HG02870 (cell line): Measurements from ENCODE around the gene EIF2D.
"Not testable (repeated sequence)": the region's sequence is repeated elsewhere in the genome, so short reads cannot be mapped to it uniquely, and the experiment has no call there.

Experiments used
- ATAC-seq: cut with Tn5 transposase; IDR thresholded peaks from one replicate; pipeline ENCODE4 v1.9.1; 2021; ENCODE audit warnings: mild to moderate bottlenecking, moderate library complexity; ENCODE audit not compliant: unreplicated experiment

Gene EIF2D

GRCh38 chr1:206612129-206612876 lies at the start of gene EIF2D:
EIF2D (minus strand) TSS chr1:206612465; CDS start chr1:206612342, 123 bp downstream.
- peak; percentile 65 for ATAC-seq

- ATAC-seq: no peak
Measured at GRCh38 chr1:206661161-206661820, 49.0 kb upstream of the EIF2D start.

DNA sequence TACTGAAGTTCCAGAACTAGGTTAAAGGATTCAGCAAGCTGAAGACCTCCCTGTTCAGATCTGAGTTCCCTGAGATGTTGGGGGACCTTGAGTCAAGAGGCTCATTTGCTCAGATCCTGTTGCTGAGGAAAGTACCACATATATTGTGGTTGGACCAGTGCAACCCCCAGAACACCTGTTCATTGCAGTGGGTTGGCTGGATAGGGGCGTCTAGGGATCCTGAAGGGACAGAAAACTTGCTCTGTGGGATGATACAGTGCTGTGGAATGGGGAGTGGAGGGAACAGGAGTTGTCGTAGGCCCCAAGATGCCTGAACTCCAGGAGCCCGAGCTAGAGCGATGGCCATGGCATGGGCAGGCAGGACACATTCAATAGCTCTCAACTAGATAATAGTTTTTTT lies 47.9 kb upstream of the EIF2D start:
- ATAC-seq: no peak

DNA sequence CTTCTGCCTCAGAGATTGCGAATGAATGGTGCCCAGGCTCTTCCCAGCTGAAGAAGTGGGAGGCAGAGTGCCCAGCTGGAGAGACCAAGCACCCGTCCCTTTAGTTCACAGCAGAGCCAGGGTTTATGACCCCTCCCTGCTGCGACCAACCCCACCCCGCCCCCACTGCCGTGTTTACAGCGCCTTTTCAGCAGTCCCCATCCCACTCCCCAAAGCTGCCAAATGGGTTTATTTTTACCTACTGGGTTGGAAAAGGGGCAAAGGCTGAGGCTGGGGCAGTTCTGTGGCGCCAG lies 46.7 kb upstream of the EIF2D start:
- no peak for ATAC-seq

DNA sequence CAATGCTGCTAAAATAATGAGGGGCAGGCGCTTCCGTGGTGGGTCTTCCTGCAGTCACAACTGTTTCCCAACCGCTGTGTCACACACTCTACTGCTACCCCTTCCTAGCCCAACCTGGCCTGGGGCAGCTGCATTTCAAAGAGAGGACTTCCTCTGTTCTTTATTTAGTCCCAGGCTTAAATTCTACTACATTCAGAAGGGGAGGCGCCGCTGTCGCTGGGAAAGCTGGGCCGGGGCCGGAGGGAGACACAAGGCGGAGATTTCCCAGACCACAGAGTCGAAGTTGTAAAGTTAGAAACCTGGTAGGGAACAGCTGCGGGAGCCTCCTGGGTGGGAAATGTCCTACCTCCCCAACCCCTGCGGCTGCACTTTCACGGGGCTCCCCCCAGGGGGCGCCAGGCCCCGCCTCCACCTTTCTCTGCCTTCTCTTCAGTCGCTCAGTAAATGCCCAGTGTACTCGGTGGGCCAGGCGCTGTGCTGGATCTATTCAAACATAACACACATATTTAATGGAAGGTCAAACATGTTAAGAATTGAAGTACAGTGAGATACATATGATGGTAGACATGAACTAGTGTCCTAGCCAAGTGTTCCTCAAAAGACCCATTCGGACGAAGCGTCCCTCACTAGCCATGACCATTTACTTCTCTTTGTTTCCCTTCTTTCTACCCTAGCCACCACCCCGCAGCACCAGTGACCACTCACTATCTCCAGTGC lies 46.2 kb upstream of the EIF2D start:
- ATAC-seq: no peak

GRCh38 chr1:206657751-206658150 lies 45.5 kb upstream of the EIF2D start:
- no peak for ATAC-seq

- ATAC-seq: no peak
Measured at GRCh38 chr1:206656936-206657335, 44.7 kb upstream of the EIF2D start.

DNA sequence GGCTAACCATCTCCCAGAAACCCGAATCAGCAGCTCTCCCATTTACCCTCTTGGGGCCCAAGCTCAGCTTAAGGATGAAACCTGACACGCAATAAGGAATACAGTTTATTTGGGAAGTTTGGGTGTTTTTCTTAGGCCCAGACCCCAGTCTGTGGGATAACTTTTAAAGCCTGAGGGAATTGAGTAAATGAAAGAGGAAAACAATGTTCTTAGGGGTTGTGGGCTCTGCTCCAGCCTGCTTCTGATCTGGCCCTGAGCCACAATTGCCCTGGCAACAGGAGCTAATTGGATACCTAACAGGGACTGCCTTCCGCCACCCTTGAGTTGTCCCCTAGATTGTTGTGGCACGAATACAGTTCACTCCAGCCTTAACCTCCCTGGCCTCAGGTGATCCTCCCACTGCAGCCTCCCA lies 43.2 kb upstream of the EIF2D start:
- ATAC-seq: no peak

GRCh38 chr1:206654828-206655227 lies 42.6 kb upstream of the EIF2D start:
- ATAC-seq: no peak

DNA sequence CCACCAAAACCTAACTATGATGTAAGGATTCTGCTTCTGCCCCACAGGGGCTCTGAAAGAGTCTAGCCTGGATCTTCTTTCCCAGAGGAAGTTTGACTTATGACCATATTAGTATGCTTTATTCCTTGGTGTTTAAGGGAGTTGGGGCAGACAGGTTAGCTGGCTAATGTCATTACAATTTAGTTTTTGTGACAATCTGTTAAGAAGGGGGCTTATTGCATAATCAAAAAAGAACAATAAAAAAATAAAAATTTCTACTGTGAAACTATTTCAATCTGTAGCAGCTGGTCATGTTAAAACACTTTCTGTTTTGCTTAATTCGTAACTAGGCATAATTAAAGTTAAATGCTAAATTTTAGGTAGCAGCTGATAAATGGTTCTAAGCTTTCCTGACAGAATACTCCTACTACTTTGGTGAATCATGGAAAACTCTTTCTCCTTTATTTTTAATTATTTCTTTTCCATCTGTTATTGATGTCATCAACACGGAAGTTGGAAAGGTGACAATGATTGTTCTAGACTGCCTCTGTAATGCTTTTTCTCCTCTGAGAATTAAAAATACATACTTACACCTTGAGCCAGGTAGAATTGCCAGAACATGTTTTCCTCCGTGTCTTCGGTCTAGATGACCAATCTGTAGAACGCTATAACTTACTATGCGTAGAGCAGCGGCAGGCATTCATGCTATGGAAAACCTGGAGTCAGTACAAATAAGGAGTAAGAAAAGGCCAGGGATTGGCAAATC lies 41.6 kb upstream of the EIF2D start:
- ATAC-seq: no peak

DNA sequence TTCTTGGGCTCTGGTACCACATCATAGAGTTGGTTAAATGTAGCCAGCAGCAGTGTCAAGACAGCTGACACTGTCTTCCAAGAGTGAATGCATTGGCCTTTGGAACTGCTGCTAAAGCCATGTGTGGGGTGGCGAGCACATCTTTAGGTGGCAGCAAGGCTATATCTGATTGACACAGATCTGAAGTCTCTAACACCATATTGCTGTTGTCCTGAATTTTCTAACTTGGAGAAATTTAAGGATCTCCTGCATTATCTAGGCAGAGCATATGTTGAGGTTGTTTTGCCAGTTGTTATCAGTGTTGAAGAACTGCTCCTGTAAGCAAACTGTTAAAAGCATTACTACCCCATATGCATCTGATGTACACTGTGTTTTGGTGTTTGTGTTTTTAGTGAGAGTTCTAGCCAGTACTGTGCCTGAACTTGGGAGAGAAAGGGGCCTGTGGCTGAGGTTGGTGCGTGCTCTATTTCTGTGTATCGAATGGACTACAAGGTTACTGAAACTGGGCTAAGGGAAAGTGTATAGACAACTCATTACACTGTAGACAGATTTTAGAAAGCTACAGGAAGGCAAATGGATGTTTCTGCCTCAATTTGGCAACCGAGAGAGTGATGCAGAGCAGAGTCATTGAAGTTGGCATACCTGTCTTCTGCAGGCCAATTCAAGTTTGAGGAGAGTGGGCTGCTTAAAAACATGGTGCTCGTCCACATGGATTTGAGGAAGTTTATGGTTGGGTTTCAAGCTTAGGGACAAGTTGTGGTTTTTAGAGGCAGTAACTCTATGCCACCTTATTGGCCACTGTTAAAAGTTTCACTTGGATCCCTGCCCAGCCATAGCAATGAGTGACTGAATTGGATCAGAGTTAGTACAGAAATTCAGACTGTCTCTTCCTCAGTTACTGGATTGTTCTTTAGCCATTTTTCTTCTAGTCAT lies 40.0 kb upstream of the EIF2D start:
- no peak for ATAC-seq

GRCh38 chr1:206651014-206651413 lies 38.7 kb upstream of the EIF2D start:
- ATAC-seq: no peak

DNA sequence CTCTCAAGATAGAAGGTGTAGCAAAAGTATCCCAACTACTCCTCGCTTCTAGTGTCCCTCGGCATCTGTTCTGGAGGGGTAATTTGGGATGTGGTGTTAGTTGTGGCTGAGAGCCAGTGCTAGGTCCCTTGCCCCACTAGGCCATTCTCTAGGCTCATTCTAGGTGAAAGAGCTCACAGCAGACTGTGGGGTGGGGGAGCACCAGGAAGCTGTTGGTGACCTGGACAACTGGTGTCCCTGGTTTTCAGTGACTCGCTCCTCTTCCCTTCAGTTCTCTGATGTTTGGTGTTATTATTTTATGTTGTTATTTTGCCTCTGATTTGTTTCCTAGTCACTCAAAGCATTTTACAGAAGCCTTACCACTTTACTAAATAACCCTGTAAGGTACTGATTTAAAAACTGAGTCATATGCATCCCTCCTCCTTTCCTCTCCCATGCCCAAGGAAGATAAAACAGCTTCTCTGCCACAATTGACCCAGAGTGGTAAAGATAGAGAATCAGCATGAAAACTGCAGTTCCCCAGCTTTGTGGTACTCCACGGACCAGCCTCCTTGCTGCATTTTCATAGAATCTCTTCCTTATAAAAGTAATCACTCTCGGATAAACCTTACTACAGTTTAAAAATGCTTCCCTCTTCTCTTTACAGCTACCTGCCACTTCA lies 37.1 kb upstream of the EIF2D start:
- no peak for ATAC-seq

GRCh38 chr1:206647224-206647623 lies 35.0 kb upstream of the EIF2D start:
- ATAC-seq: no peak

DNA sequence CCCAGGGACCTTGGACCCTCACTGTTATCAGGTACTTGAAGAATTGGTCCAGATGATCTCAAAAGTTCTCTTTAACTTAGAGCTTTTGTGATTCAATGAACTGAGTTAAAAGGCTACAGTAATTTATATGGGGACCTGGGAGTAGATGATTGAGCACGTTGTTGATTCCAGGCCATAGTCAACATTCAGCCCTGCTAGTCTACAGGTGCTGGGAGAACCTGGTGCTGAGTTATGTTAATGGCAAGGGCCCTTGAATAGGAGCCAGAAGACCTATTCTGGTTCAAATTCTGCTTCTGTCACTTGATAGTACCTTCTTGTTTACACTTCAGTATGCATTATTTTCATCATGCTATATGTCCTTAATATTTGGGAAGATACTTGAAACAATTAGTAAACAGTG lies 34.2 kb upstream of the EIF2D start:
- ATAC-seq: no peak

- no peak for ATAC-seq
Measured at GRCh38 chr1:206643118-206643698, 30.9 kb upstream of the EIF2D start.

- ATAC-seq: not testable (repeated sequence)
Measured at GRCh38 chr1:206642074-206642473, 29.8 kb upstream of the EIF2D start.

- no peak for ATAC-seq
Measured at GRCh38 chr1:206637605-206638004, 25.3 kb upstream of the EIF2D start.

DNA sequence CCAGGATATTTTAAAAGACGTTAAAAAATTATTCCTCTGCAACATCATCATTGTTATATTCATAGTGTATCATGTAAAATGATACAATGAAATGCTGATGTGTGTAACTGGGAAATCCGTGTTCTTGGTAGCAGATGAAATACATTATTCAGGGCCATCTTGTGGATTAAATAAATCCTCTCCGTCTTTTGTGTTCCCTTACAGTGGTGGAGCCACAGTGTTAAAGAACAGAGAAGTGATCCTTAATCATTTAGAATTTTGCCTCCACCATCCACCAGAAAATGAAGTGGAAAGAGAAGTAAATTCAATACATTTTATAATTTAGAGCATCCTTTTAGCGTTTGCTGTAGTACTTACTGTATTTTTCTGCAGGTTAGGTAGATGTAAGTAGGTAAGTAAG lies 24.4 kb upstream of the EIF2D start:
- ATAC-seq: no peak

- ATAC-seq: no peak
Measured at GRCh38 chr1:206635978-206636345, 23.7 kb upstream of the EIF2D start.
